Stimulated activated CD8-positive, alpha-beta memory T cell treated with anti-CD3 and anti-CD28 coated beads, Interleukin-4, amount 100 ng/mL, for 48 hours (primary cell): ENCODE measurements around the gene DGKB.

Source experiments
- DNase-seq: peaks from one replicate; pipeline ENCODE4 v3.0.0-alpha.2; 2020

The DGKB gene

GRCh38 chr7:14260011-14260410 is 642.5 kb downstream of the DGKB start:
- no peak for DNase-seq

- no peak for DNase-seq
Measured at GRCh38 chr7:14258861-14259260, 643.7 kb downstream of the DGKB start.

GRCh38 chr7:14258441-14258840 is 644.1 kb downstream of the DGKB start:
- DNase-seq, result no peak

GRCh38 chr7:14252458-14252857 is 650.1 kb downstream of the DGKB start:
- DNase-seq, result no peak

- no peak for DNase-seq
Measured at GRCh38 chr7:14242175-14242574, 660.4 kb downstream of the DGKB start.

- DNase-seq, result no peak
Measured at GRCh38 chr7:14236834-14237233, 665.7 kb downstream of the DGKB start.

GRCh38 chr7:14235056-14235455 is 667.5 kb downstream of the DGKB start:
- no peak for DNase-seq

- DNase-seq, result no peak
Measured at GRCh38 chr7:14233868-14234369, 668.6 kb downstream of the DGKB start.

GRCh38 chr7:14233076-14233867 is 669.3 kb downstream of the DGKB start:
- DNase-seq, result no peak

- no peak for DNase-seq
Measured at GRCh38 chr7:14229047-14229446, 673.5 kb downstream of the DGKB start.

- no peak for DNase-seq
Measured at GRCh38 chr7:14228341-14228740, 674.2 kb downstream of the DGKB start.

- DNase-seq, result no peak
Measured at GRCh38 chr7:14226126-14226525, 676.4 kb downstream of the DGKB start.

- DNase-seq, result no peak
Measured at GRCh38 chr7:14219125-14219524, 683.4 kb downstream of the DGKB start.

GRCh38 chr7:14218338-14218737 is 684.2 kb downstream of the DGKB start:
- no peak for DNase-seq

- no peak for DNase-seq
Measured at GRCh38 chr7:14209896-14210484, 692.6 kb downstream of the DGKB start.

GRCh38 chr7:14207711-14208110 is 694.8 kb downstream of the DGKB start:
- DNase-seq, result no peak

GRCh38 chr7:14207138-14207537 is 695.4 kb downstream of the DGKB start:
- DNase-seq, result no peak

- DNase-seq, result no peak
Measured at GRCh38 chr7:14206121-14206520, 696.4 kb downstream of the DGKB start.

- DNase-seq, result no peak
Measured at GRCh38 chr7:14201353-14201752, 701.2 kb downstream of the DGKB start.

GRCh38 chr7:14199336-14199735 is 703.2 kb downstream of the DGKB start:
- no peak for DNase-seq

- no peak for DNase-seq
Measured at GRCh38 chr7:14197280-14197679, 705.3 kb downstream of the DGKB start.

- DNase-seq, result no peak
Measured at GRCh38 chr7:14196555-14196954, 706.0 kb downstream of the DGKB start.

- no peak for DNase-seq
Measured at GRCh38 chr7:14195871-14196270, 706.7 kb downstream of the DGKB start.

GRCh38 chr7:14195079-14195478 is 707.5 kb downstream of the DGKB start:
- DNase-seq, result no peak

- DNase-seq, result no peak
Measured at GRCh38 chr7:14191686-14192098, 710.9 kb downstream of the DGKB start.
